GM12873 (cell line): ENCODE measurements around the gene NIPSNAP2.

ENCODE experiments used
- CTCF ChIP-seq: IDR thresholded peaks from 2 replicates; pipeline ENCODE4 v1.5.1; 2012; ENCODE audit warnings: low read depth, mild to moderate bottlenecking, moderate library complexity, low read length, control low read depth; ENCODE audit not compliant: insufficient read depth; ENCODE audit errors: missing control alignments

The NIPSNAP2 gene

GRCh38 chr7:55964261-55965099 lies at the start of gene NIPSNAP2:
Gene NIPSNAP2, plus strand, starts transcription at chr7:55964585. Its CDS starts 25 bp downstream, at chr7:55964610.
- peak; percentile 57 for TF ChIP-seq CTCF

DNA sequence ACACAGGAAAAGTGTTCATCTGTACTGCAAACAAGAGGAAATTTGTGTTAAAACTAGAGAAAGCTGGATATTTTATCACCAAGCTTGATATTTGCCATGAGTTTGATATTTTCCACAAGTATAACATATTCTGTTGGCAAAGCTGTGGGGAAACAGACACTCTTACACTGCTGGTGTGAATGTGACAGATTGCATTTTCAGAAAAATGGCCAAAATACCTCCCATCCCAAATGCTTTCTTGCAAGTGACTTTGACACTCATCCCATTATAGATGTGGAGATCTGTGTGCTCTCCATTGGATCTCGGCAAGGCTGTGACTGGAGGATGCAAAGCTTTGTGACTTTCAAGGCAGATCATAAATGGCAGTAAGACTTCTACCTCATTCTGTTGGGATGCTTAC lies 46.6 kb upstream of the NIPSNAP2 start:
- TF ChIP-seq CTCF: no peak

DNA sequence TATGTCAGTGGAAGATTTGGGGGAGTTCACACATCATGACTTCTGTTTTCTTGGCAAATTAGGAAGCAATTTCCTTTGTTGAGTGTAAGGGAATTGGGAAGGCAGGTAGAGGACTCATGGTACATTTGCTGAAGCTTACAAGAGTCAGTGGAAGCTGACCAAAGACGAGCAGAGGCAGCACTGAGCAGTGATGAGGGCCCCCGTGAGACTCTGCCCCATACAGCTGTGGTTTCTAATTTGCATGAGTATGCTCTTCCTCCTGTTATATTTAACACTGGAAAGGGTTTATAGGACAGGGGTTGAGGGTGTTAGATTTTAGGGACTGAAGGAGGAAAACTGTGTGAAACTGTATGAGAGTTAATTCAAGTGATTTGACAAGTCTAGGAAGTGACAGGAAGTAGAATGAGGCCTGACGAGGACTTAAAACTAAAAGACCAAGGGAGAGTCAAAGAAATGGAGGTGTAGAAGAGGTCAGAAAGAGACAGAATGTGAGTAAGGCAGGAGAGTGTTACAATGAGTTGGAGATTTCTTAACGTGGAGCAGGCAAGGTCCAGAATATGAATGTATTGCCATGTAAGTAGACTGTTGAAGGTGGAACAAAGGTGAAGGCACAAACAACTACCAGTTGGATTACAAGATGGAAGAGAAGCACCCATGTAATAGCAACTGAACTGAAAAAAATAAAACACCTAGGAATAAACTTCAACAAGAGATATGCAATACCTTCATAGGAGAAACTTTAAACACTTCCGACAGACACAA lies 36.2 kb upstream of the NIPSNAP2 start:
- TF ChIP-seq CTCF: no peak

DNA sequence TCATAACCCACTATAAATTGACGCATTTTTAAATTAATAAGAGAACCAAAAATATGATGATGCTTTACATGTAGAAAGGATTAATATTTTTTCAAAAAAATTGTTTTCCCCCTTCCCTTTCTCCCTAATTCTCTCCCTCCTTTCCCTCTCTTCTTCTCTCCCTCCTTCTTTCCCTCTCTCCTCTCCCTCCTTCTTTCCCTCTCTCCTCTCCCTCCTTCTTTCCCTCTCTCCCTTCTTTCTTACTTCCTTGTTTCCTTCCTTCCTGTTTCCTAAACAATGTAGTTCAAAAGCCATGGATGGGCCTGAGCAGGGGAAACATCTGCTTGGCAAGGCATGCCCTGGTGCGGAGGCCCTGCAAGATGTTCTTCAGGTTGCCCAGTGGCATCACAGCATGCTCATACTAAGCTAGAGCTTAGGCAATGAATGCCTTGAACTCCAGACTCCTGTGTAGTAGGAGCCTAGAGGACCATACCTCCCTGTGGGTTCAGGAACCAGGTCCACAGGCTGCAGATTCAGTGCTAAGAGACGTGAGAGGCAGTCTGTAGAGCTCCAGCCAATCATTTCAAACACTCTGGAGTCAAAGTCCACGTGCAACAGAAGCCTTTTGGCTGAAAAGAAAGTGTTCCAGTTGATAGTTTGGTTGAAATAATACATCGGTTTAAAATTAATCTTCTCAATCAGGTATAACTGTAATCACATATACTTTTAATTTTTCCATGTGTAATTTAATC lies 32.8 kb upstream of the NIPSNAP2 start:
- TF ChIP-seq CTCF: no peak

DNA sequence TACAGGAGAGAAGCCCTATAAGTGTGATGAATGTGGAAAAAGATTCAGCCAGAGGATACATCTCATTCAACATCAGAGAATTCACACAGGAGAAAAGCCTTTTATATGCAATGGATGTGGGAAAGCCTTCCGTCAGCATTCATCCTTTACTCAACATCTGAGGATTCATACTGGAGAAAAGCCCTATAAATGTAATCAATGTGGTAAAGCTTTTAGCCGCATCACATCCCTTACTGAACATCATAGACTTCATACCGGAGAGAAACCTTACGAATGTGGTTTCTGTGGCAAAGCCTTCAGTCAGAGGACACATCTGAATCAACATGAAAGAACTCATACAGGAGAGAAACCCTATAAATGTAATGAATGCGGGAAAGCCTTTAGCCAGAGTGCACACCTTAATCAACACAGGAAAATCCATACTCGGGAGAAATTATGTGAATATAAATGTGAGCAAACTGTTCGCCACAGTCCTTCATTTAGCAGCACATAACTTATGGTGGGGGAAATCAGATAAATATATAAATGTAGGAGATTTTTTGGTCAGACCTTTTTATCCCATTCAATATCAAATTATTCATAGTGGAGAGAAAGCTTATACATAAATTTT lies 24.8 kb upstream of the NIPSNAP2 start:
- TF ChIP-seq CTCF: no peak

DNA sequence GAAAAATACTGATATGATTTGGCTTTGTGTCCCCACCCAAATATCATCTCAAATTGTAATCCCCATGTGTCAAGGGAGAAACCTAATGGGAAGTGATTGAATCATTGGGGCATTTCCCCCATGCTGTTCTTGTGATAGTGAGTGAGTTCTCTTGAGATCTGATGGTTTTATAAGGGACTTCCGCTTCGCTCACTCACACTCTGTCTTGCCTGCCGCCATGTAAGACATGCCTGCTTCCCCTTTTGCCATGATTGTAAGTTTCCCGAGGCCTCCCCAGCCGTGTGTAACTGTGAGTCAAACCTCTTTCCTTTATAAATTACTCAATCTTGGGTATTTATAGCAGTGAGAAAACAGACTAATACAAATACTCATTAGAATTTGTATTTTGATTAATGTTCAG lies 17.8 kb upstream of the NIPSNAP2 start:
- no peak for TF ChIP-seq CTCF
